ENCODE results near the gene PALD1. TPM values are rescaled to one million over a fixed set of nuclear protein-coding genes. Genes with fewer than 3 reads are reported as not detected.

The PALD1 gene
- total and polyA plus RNA-seq, 7 donors: 1.8 to 33.8 (median 13.9) TPM

DNA sequence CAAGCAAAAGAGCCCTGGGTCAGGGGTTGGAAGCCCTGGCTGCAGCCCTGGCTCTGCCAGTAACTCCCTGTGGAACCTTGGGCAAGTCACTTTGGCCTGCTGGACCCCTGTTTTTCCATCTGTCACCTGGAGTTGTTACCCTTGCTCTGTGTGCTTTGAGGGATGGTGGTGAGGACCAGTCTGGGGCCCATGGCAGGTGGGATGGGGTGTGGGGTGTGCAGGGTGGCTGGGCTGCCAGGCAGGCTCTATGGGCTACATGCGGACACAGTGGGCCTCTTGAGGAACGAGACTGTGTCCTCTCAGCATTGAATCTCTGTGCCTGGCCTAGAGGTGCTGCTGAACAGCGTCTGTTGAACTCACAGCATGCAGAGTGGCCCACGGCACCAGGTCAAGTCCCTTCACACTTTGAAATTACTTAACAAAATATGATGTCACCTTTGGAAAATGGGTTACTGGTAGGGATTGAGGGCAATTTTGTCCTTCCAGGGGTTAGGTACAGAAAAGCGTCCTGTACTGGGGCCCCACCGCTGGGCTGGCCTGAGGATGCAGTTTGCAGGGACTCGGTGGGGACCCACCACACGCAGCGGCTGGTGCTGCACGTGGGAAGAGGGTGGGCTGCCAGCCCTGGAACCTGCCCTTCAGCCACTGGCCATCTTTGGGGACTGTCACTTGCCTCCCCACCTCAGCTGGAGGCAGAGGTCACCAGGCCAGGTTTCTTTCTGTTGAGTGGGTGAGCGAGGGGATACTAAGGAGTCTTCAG is 78.7 kb downstream of the PALD1 start:
- Histone ChIP-seq H3K36me3 (peaks cover 0 to 34% (median 0%) of the 10 kb centered on the region in 4 donors), H3K27ac (no peak overlapping the region), H3K9me3 (no peaks in the 10 kb centered on the region), H3K4me1 (peaks cover 0 to 23% (median 7%) of the 10 kb centered on the region in 4 donors), H3K4me3 (no peak overlapping the region), H3K27me3 (no peaks in the 10 kb centered on the region)
- WGBS, 2 donors: 95% methylated on average over 11 of the region's 11 CpGs
- peak; percentile 56 for DNase-seq
- intact Hi-C loops (cut with DNase I): no loop called here
- TF ChIP-seq, protein P1, sequence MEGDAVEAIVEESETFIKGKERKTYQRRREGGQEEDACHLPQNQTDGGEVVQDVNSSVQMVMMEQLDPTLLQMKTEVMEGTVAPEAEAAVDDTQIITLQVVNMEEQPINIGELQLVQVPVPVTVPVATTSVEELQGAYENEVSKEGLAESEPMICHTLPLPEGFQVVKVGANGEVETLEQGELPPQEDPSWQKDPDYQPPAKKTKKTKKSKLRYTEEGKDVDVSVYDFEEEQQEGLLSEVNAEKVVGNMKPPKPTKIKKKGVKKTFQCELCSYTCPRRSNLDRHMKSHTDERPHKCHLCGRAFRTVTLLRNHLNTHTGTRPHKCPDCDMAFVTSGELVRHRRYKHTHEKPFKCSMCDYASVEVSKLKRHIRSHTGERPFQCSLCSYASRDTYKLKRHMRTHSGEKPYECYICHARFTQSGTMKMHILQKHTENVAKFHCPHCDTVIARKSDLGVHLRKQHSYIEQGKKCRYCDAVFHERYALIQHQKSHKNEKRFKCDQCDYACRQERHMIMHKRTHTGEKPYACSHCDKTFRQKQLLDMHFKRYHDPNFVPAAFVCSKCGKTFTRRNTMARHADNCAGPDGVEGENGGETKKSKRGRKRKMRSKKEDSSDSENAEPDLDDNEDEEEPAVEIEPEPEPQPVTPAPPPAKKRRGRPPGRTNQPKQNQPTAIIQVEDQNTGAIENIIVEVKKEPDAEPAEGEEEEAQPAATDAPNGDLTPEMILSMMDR (IDR thresholded peaks at IDR 0.05): no peak
- TF ChIP-seq POLR2A (IDR thresholded peaks at IDR 0.05) (no peak), EP300 (IDR thresholded peaks at IDR 0.05) (no peak), POLR2AphosphoS5 (IDR thresholded peaks at IDR 0.05) (no peak)

- WGBS, 2 donors: 47 to 57% methylated on average over 2 of the region's 2 CpGs
- peak; percentile 51 for DNase-seq
Observed at GRCh38 chr10:70557876-70558275, 79.3 kb downstream of the PALD1 start.

DNA sequence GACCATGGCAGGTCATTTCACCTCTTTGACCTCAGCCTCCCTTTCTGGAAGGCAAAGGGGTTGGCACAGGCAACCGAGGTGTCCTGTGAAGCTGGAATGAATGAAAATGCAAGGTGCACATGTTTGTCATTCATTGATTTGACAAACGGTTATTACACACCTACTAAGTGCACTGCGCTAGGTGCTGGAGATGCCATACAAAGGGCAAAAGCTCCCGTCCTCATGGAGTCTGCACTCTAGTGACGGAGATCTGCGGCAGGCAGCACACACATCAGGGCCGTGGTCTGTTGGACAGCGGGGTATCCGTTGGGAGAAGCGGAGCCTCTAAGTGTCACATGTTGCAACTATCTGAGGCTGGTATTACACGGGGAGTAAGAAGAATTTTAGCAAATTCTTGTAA is 79.7 kb downstream of the PALD1 start:
- Histone ChIP-seq H3K4me1 (peaks cover 0 to 20% (median 7%) of the 10 kb centered on the region in 4 donors), H3K4me3 (no peak overlapping the region), H3K27ac (no peak overlapping the region), H3K36me3 (peaks cover 0 to 30% (median 0%) of the 10 kb centered on the region in 4 donors), H3K27me3 (no peaks in the 10 kb centered on the region), H3K9me3 (no peaks in the 10 kb centered on the region)
- DNase-seq: peak; percentile 45
- intact Hi-C loops (cut with DNase I): loop anchor here (2.0 kb wide), 1 partner anchor 201 kb away; no protein-coding TSS in a partner anchor
- WGBS, 2 donors: 91 to 95% methylated on average over 11 of the region's 11 CpGs
- TF ChIP-seq POLR2A (IDR thresholded peaks at IDR 0.05) (no peak), POLR2AphosphoS5 (IDR thresholded peaks at IDR 0.05) (no peak), EP300 (IDR thresholded peaks at IDR 0.05) (no peak)
- TF ChIP-seq, protein P1 (IDR thresholded peaks at IDR 0.05): no peak

More at GRCh38 chr10:70557876-70558275, 79.3 kb downstream of the PALD1 start:
- Histone ChIP-seq H3K4me3 (no peak overlapping the region), H3K36me3 (peaks cover 0 to 32% (median 0%) of the 10 kb centered on the region in 4 donors), H3K27ac (no peak overlapping the region), H3K9me3 (no peaks in the 10 kb centered on the region), H3K4me1 (peaks cover 0 to 20% (median 7%) of the 10 kb centered on the region in 4 donors), H3K27me3 (no peaks in the 10 kb centered on the region)
- TF ChIP-seq POLR2AphosphoS5 (IDR thresholded peaks at IDR 0.05): no peak
- TF ChIP-seq EP300 (IDR thresholded peaks at IDR 0.05): no peak
- TF ChIP-seq, protein P1 (IDR thresholded peaks at IDR 0.05): no peak
- TF ChIP-seq POLR2A (IDR thresholded peaks at IDR 0.05): no peak
- intact Hi-C loops (cut with DNase I): loop anchor here (2.0 kb wide), 1 partner anchor 201 kb away; no protein-coding TSS in a partner anchor

DNA sequence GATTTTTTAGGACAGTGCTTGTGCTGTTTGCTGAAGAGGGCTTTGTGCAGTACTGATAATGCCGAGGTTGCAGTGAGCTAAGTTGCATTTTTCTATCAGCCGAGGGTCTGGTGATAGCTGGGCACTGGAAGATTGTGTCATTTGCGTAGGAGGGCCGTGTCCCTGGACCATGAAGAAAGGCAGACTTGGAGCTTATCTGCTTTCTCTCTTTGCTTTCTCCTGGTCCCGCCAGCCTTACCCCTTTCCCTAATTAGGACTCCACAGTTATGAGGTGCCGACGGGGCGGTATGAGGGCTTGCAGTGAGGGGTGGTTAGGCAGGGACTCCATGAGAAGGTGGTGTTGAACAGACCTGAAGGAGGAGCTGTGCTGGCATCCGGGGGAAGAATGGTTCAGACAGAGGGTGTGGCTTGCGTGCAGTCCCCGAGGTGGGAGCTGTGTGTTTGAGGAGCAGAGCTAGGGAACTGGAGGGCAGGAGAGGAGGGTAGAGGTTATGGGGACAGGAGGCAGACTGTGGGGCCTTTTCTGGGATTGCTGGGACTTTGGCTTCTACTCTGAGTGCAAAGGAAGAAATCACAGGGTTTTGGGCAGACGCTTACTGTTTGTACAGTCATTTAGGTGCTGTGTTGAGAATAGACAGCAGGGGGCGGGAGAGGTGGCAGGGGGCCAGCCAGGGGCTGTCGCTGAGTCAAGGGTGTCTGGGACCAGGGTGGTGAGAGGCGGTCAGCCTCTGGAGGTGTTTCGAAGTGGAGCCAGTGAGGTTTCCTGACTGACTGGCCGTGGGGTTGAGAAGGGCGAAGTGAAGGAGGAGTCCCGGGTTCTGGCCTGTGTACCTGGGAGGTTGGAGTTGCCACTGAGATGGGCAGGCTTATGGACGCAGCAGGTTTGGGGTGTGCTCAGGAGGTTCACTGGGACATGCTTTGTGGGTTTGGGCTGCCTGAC is 80.6 kb downstream of the PALD1 start:
- peak; percentile 76 for DNase-seq
- no peaks in the 10 kb centered on the region for H3K9me3 ChIP-seq
- H3K4me3 ChIP-seq: peak overlapping the region in 1 of 4 donors; percentile 9
- no peaks in the 10 kb centered on the region for H3K27me3 ChIP-seq
- H3K27ac ChIP-seq: no peak overlapping the region
- intact Hi-C loops (cut with DNase I): loop anchor here (2.0 kb wide), 1 partner anchor 200 kb away; no protein-coding TSS in a partner anchor
- peaks cover 0 to 20% (median 7%) of the 10 kb centered on the region in 4 donors for H3K4me1 ChIP-seq
- H3K36me3 ChIP-seq: peaks cover 0 to 27% (median 0%) of the 10 kb centered on the region in 4 donors
- TF ChIP-seq POLR2A (IDR thresholded peaks at IDR 0.05) (no peak), EP300 (IDR thresholded peaks at IDR 0.05) (no peak), POLR2AphosphoS5 (IDR thresholded peaks at IDR 0.05) (no peak)
- TF ChIP-seq, protein P1 (IDR thresholded peaks at IDR 0.05): peak in 2 of 4 experiments; percentile 31 to 44
- WGBS, 2 donors: 22 to 41% methylated on average over 20 of the region's 20 CpGs

Measured in sigmoid colon (tissue), 7 donors.